ENCODE results near the gene MYO7B. TPM values are rescaled to one million over a fixed set of nuclear protein-coding genes. Genes with fewer than 3 reads are reported as not detected.

MYO7B gene
- total RNA-seq, 1 experiment from 2014 or later = 28.0 TPM

- no peak for ATAC-seq
- TF ChIP-seq EZH2phosphoT487 (IDR thresholded peaks at IDR 0.05; ENCODE audit: borderline replicate concordance, low read length) = no peak
- no peak for TF ChIP-seq CTCF (conservative IDR thresholded peaks at IDR 0.05; ENCODE audit: low read depth, low read length)
- no peak for TF ChIP-seq EZH2 (IDR thresholded peaks at IDR 0.05; ENCODE audit: low read length, unreplicated experiment)
- no TSS peak for BruUV-seq (replicated peaks)
- Histone ChIP-seq H3K27ac (ENCODE audit: low read length) (no peak overlapping the region), H3K79me2 (ENCODE audit: low read length) (no peaks in the 10 kb centered on the region), H3K4me2 (ENCODE audit: low read length) (no peak overlapping the region), H3F3A (ENCODE audit: low read length, unreplicated experiment) (no peaks in the 10 kb centered on the region), H4K20me1 (ENCODE audit: low read length) (no peaks in the 10 kb centered on the region), H3K4me3 (ENCODE audit: low read length) (no peak overlapping the region), H3K4me1 (ENCODE audit: insufficient read depth, low read length) (no peaks in the 10 kb centered on the region), H3K27me3 (ENCODE audit: low read length) (no peaks in the 10 kb centered on the region), H2AFZ (ENCODE audit: low read length) (no peak overlapping the region), H3K36me3 (ENCODE audit: low read depth, low read length) (no peaks in the 10 kb centered on the region), H3K9me3 (ENCODE audit: low read length) (no peaks in the 10 kb centered on the region), H3K9ac (ENCODE audit: low read length) (no peak overlapping the region), H3K9me2 (replicated peaks; ENCODE audit: low read length) (no peaks in the 10 kb centered on the region)
- POLR2A ChIA-PET (ENCODE audit: unreplicated experiment) = no interaction called here
- CTCF ChIA-PET = no interaction called here
- intact Hi-C loops (cut with micrococcal nuclease) = no loop called here
- no peak for DNase-seq
Observed at GRCh38 chr2:127561371-127561770, 25.9 kb downstream of the MYO7B start.

GRCh38 chr2:127562936-127563335, 27.5 kb downstream of the MYO7B start:
- POLR2A ChIA-PET (ENCODE audit: unreplicated experiment) = no interaction called here
- no peaks in the 10 kb centered on the region for H3F3A ChIP-seq (ENCODE audit: low read length, unreplicated experiment)
- DNase-seq (no peak), ATAC-seq (no peak)
- no peaks in the 10 kb centered on the region for H3K4me1 ChIP-seq (ENCODE audit: insufficient read depth, low read length)
- H3K79me2 ChIP-seq (ENCODE audit: low read length) = no peaks in the 10 kb centered on the region
- TF ChIP-seq EZH2phosphoT487 (IDR thresholded peaks at IDR 0.05; ENCODE audit: borderline replicate concordance, low read length) (no peak), CTCF (conservative IDR thresholded peaks at IDR 0.05; ENCODE audit: low read depth, low read length) (no peak), EZH2 (IDR thresholded peaks at IDR 0.05; ENCODE audit: low read length, unreplicated experiment) (no peak)
- H3K4me2 ChIP-seq (ENCODE audit: low read length) = no peak overlapping the region
- no peaks in the 10 kb centered on the region for H3K27me3 ChIP-seq (ENCODE audit: low read length)
- H3K9me3 ChIP-seq (ENCODE audit: low read length) = no peaks in the 10 kb centered on the region
- no peaks in the 10 kb centered on the region for H4K20me1 ChIP-seq (ENCODE audit: low read length)
- BruUV-seq (replicated peaks) = no TSS peak
- CTCF ChIA-PET = no interaction called here
- no peak overlapping the region for H3K27ac ChIP-seq (ENCODE audit: low read length)
- no peaks in the 10 kb centered on the region for H3K36me3 ChIP-seq (ENCODE audit: low read depth, low read length)
- no peak overlapping the region for H3K4me3 ChIP-seq (ENCODE audit: low read length)
- H3K9ac ChIP-seq (ENCODE audit: low read length) = no peak overlapping the region
- H2AFZ ChIP-seq (ENCODE audit: low read length) = no peak overlapping the region
- intact Hi-C loops (cut with micrococcal nuclease) = no loop called here
- no peaks in the 10 kb centered on the region for H3K9me2 ChIP-seq (replicated peaks; ENCODE audit: low read length)

GRCh38 chr2:127563458-127564428, 28.3 kb downstream of the MYO7B start:
- CTCF ChIA-PET = no interaction called here
- no peaks in the 10 kb centered on the region for H3K9me2 ChIP-seq (replicated peaks; ENCODE audit: low read length)
- H3K4me1 ChIP-seq (ENCODE audit: insufficient read depth, low read length) = no peaks in the 10 kb centered on the region; the same call in 1 of the 2 replicates
- no TSS peak for BruUV-seq (replicated peaks)
- H3K27me3 ChIP-seq (ENCODE audit: low read length) = no peaks in the 10 kb centered on the region
- H3K4me3 ChIP-seq (ENCODE audit: low read length) = no peak overlapping the region
- no peaks in the 10 kb centered on the region for H3K9me3 ChIP-seq (ENCODE audit: low read length)
- intact Hi-C loops (cut with micrococcal nuclease) = no loop called here
- POLR2A ChIA-PET (ENCODE audit: unreplicated experiment) = no interaction called here
- no peak overlapping the region for H3K9ac ChIP-seq (ENCODE audit: low read length)
- no peak overlapping the region for H2AFZ ChIP-seq (ENCODE audit: low read length)
- no peaks in the 10 kb centered on the region for H3K79me2 ChIP-seq (ENCODE audit: low read length)
- TF ChIP-seq EZH2 (IDR thresholded peaks at IDR 0.05; ENCODE audit: low read length, unreplicated experiment) = no peak
- no peak for TF ChIP-seq CTCF (conservative IDR thresholded peaks at IDR 0.05; ENCODE audit: low read depth, low read length)
- no peak for TF ChIP-seq EZH2phosphoT487 (IDR thresholded peaks at IDR 0.05; ENCODE audit: borderline replicate concordance, low read length)
- ATAC-seq (no peak), DNase-seq (no peak)
- H3K27ac ChIP-seq (ENCODE audit: low read length) = no peak overlapping the region
- H3F3A ChIP-seq (ENCODE audit: low read length, unreplicated experiment) = no peaks in the 10 kb centered on the region
- no peak overlapping the region for H3K4me2 ChIP-seq (ENCODE audit: low read length)
- no peaks in the 10 kb centered on the region for H3K36me3 ChIP-seq (ENCODE audit: low read depth, low read length)
- no peaks in the 10 kb centered on the region for H4K20me1 ChIP-seq (ENCODE audit: low read length)
